NOMO-1 treated with DMSO at 0.1 percent for 48 hours (cell line): ENCODE results near the gene GSTA3.
"Not testable (repeated sequence)": the region's sequence is repeated elsewhere in the genome, so short reads cannot be mapped to it uniquely, and the experiment has no call there.

Experiments
- DNase-seq: peaks from one replicate; lab custom pipeline; 2025; ENCODE audit not compliant: unreplicated experiment; lab: John Stamatoyannopoulos, UW

GSTA3 gene

GRCh38 chr6:52914516-52914915, 5.0 kb upstream of the GSTA3 start:
- no peak for DNase-seq

- DNase-seq, result no peak
Measured at GRCh38 chr6:52910091-52910490, 593 bp upstream of the GSTA3 start.

GRCh38 chr6:52909131-52909530, 367 bp downstream of the GSTA3 start:
- no peak for DNase-seq

- DNase-seq, result no peak
Measured at GRCh38 chr6:52908526-52908925, 972 bp downstream of the GSTA3 start.

- no peak for DNase-seq
Measured at GRCh38 chr6:52904562-52905279, 4.8 kb downstream of the GSTA3 start.

GRCh38 chr6:52900536-52900935, 9.0 kb downstream of the GSTA3 start:
- no peak for DNase-seq

- DNase-seq, result not testable (repeated sequence)
Measured at GRCh38 chr6:52895790-52896189, 13.7 kb downstream of the GSTA3 start.

GRCh38 chr6:52894285-52894684, 15.2 kb downstream of the GSTA3 start:
- DNase-seq, result no peak

GRCh38 chr6:52893803-52894202, 15.7 kb downstream of the GSTA3 start:
- no peak for DNase-seq

GRCh38 chr6:52893221-52893620, 16.3 kb downstream of the GSTA3 start:
- DNase-seq, result no peak

GRCh38 chr6:52890018-52890417, 19.5 kb downstream of the GSTA3 start:
- DNase-seq, result no peak

GRCh38 chr6:52887910-52888524, 21.5 kb downstream of the GSTA3 start:
- no peak for DNase-seq

GRCh38 chr6:52881996-52882841, 27.3 kb downstream of the GSTA3 start:
- DNase-seq, result peak; percentile 70

GRCh38 chr6:52881662-52881995, 27.9 kb downstream of the GSTA3 start:
- no peak for DNase-seq

GRCh38 chr6:52877786-52878185, 31.7 kb downstream of the GSTA3 start:
- no peak for DNase-seq

GRCh38 chr6:52877168-52877567, 32.3 kb downstream of the GSTA3 start:
- peak; percentile 19 for DNase-seq

- DNase-seq, result no peak
Measured at GRCh38 chr6:52876056-52876787, 33.3 kb downstream of the GSTA3 start.

GRCh38 chr6:52872031-52872430, 37.5 kb downstream of the GSTA3 start:
- no peak for DNase-seq

GRCh38 chr6:52871621-52872020, 37.9 kb downstream of the GSTA3 start:
- DNase-seq, result no peak

GRCh38 chr6:52870335-52871091, 39.0 kb downstream of the GSTA3 start:
- not testable (repeated sequence) for DNase-seq

- not testable (repeated sequence) for DNase-seq
Measured at GRCh38 chr6:52868899-52869298, 40.6 kb downstream of the GSTA3 start.
